Sciatic nerve (tissue), 2 donors: Measurements from ENCODE around the gene P2RY8. TPM values are rescaled to one million over a fixed set of nuclear protein-coding genes. Genes with fewer than 3 reads are reported as not detected.
A peak's percentile ranks its signal among the peaks of the same experiment; 100 is the strongest.
"Not testable (repeated sequence)": the region's sequence is repeated elsewhere in the genome, so short reads cannot be mapped to it uniquely, and the experiment has no call there.

ENCODE experiments used
- ATAC-seq: fragments of 200-7000 bp; cut with Tn5 transposase; one replicate; pipeline ENCODE4 v1.9.1; 2020; ENCODE audit warnings: mild to moderate bottlenecking, moderate library complexity
- DNase-seq: peaks from one replicate; pipeline ENCODE4 v3.0.0-alpha.2; 2020; ENCODE audit warnings: low spot score
- intact Hi-C: fragments of 100-400 bp; cut with DNase I; formaldehyde crosslinking; loops from one replicate; pipeline ENCODE4 v1.14.2; 2022
- total RNA-seq: library from RNA; stranded (reverse); fragmentation: NEBNext Ultra II Directional; extraction: Animal tissue kit (Norgen Biotek cat#: 25700); gene quantifications from one replicate; pipeline ENCODE4 v1.2.1, GENCODE V29; 2021
- donor health status: DM: no; HTN: no; CAD: no.
- donor health status: DM: no; HTN: no; CAD: no.

The P2RY8 gene
- total RNA-seq, 1 donor from 2014 or later, result 2.5 TPM

DNA sequence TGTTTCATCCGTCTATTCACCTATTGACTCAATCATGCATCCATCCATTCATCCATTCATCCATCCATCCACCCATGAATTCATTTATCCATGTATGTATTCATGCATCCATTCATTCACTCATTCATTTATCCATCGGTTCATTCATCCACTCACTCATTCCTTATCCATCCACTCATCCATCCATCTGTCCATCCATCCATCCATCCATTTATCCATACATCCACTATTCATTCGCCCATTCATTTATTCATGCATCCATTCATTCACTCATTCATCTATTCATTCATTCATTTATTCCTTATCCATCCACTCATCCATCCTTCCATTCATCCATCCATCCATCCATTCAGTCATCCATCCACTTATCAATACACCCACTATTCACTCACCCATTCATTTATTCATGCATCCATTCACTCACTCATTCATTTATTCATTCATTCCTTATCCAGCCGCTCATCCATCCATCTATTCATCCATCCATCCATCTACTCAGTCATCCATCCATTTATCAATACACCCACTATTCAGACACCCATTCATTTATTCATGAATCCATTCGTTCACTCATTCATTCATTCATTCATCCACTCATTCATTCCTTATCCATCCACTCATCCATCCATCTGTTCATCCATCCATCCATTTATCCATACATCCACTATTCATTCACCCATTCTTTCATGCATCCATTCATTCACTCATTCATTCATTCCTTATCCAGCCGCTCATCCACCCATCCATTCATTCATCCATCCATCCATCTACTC lies 11.2 kb downstream of the P2RY8 start:
- ATAC-seq (no peak), DNase-seq (no peak)
- intact Hi-C loops, result no loop called here

DNA sequence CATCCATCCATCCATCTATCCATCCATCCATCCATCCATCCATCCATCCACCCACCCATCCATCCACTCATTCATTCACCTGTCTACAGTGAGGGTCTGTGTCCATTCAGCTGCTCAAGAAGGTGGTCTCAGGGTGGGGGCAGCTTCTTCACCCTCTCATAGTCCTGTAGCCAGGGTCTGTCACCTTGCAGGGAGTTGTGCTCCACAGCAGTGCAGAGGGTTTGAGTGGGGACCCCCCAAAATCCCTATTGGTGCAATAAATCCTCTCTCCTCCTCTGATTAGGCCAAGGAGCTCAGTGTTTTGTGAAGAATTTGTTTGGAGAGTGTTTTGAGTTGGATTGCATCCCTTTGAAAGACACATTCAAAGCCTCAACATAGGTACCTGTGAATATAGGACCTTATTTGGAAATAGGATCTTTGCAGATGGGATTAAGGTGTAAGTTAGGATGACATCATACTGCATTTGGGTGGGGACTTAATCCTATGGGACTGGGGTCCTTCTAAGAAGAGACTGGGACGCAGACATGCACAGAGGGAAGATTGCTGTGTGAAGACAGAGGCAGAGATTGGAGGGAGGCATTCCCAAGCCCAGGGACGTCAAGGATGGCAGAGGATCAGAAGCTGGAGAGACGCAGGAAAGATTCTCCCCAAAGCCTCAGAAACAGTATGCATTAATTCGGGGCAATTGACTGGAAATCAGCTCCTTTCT lies 12.0 kb downstream of the P2RY8 start:
- intact Hi-C loops, result no loop called here
- DNase-seq, result no peak
- no peak for ATAC-seq

DNA sequence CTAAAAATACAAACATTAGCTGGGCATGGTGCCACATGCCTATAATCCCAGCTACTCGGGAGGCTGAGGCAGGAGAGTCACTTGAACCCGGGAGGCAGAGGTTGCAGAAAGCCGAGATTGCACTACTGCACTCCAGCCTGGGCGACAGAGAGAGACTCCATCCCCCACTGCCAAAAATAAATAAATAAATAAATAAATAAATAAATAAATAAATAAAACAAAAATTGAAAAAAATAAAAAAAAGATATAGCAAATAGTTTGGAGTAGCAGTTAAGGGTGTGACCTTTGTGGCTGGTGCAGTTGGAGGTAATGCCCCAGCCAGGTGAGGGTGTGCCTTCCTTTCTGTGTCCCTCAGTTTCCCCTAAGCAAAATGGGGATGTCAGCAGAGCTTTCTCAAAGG lies 14.1 kb downstream of the P2RY8 start:
- DNase-seq, intact Hi-C loops, ATAC-seq: not testable (repeated sequence)

DNA sequence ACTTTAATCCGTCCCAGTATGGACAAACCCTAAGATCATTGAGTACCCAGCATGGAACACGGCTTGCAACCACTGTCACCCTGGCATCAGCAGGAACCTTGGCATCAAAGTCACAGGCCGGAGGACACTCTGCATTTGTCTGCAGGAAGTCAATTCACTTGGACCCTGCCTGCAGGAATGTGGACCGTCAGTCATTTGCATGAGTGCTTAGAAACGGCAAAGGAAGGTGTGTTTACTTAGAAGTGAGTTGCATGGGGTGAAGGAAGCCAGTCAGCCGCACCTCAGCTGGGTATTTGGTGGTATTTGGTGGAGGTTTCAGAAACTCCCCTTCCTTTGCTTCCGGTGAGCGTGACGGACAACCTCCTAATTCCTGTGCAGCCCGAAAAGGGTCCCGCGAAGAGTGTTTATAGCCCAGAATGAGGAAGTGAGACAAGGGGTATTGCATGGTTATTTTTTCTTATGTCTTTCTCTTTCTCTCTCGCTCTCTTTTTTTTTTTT lies 15.5 kb downstream of the P2RY8 start:
- intact Hi-C loops, result no loop called here
- DNase-seq, result no peak
- ATAC-seq, result peak; percentile 59

DNA sequence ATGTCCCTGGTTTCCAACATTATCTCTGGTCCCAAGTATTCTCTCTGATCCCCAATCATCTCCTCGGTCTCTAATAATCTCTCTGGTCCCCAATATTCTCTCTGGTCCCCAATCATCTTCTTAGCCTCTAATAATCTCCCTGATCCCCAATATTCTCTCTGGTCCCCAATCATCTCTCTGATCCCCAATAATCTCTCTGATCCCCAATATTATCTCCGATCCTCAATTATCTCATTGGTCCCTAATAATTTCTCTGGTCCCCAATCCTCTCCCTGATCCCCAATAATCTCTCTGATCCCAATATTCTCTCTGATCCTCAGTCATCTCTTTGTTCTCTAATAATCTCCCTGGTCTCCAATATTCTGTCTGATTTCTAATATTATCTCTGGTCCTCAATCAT lies 16.6 kb downstream of the P2RY8 start:
- DNase-seq (no peak), ATAC-seq (no peak)
- intact Hi-C loops, result no loop called here

DNA sequence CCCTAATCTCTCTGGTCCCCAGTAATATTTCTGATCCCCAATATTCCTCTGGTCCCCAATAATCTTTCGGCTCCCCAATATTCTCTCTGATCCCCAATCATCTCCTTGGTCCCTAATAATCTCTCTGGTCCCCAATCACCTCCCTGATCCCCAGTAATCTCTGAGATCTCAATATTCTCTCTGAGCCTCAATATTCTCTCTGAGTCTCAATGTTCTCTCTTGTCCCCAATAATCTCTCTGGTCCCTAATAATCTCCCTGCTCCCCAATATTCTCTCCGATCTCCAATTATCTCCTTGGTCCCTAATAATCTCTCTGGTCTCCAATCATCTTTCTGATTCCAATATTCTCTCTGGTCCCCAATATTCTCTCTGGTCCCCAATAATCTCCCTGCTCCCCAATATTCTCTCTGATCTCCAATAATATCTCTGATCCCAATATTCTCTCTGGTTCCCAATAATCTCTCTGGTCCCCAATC lies 17.9 kb downstream of the P2RY8 start:
- DNase-seq (no peak), ATAC-seq (no peak)
- intact Hi-C loops, result no loop called here

DNA sequence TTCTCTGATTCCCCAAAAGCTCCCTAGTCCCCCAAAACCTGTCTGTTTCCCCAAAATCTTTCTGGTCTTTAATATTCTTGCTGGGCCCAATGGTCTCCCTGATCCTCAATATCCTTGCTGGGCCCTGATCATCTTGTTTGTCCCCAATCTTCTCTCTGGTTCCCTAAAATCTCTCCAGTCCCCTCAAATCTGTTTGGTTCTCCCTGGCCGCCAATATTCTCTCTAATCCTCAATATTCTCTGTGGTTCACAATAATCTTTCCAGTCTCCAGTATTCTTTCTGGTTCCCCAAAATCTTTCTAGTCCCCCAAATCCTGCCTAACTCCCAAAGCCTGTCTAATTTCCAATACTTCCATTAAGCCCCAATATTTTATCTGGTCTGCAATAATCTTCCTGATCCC lies 18.5 kb downstream of the P2RY8 start:
- DNase-seq, result no peak
- intact Hi-C loops, result no loop called here
- no peak for ATAC-seq

DNA sequence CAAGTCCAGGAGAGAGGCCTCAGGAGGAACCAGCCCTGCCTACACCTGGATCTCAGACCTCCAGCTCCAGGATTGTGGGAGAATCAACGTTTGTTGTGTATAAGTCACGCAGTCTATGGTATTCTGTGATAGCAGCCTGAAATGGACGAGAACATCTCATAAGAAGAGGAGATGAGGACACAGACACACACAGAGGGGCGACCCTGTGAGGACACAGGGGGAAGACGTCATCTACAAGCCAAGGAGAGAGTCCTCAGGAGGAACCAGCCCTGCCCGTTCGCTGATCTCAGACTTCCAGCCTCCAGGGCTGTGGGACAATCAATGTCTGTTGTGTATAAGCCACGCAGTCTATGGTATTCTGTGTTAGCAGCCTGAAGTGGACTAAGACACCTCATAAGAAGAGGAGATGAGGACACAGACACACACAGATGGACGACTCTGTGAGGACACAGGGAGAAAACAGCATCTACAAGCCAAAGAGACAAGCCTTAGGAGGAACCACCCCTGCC lies 20.3 kb downstream of the P2RY8 start:
- intact Hi-C loops, result no loop called here
- ATAC-seq, result no peak
- no peak for DNase-seq

DNA sequence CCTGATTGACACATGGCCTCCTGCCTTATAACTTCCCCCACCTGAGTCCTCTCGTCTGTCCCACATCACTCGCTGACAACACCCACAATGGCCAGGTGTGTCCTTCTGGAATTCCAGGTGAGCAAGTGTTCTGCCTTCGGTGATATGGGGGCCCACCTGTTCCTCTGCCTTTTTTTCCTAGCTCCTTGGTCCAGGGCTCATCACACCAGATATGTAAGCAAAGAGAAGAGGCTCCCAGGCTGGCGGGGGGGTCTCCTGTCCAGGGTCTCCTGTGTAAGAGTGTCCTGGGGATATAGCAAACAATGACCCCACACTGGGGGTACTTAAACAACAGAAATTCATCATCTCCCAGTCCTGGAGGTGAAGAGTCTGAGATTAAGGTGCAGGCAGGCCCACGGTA lies 25.2 kb downstream of the P2RY8 start:
- DNase-seq (no peak), ATAC-seq (no peak)
- intact Hi-C loops, result no loop called here

DNA sequence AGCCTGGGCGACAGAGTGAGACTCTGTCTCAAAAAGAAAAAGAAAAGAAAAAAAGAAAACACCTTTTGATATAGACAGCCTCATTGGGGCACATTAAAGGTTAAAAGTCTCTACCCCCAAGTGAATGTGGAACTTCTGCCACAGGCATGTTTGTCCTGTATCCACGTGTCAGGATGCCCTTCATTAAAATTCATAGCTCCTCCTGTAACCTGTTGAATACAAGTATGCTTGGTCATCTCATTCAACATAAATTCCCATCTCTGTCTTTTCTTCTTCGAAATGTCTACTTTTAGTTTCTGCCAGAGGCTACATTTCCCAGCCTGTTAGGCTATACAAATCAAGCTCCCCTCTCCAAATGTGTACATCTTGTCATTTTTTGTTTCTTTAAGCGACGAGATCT lies 25.8 kb downstream of the P2RY8 start:
- no peak for DNase-seq
- no peak for ATAC-seq
- intact Hi-C loops, result no loop called here

DNA sequence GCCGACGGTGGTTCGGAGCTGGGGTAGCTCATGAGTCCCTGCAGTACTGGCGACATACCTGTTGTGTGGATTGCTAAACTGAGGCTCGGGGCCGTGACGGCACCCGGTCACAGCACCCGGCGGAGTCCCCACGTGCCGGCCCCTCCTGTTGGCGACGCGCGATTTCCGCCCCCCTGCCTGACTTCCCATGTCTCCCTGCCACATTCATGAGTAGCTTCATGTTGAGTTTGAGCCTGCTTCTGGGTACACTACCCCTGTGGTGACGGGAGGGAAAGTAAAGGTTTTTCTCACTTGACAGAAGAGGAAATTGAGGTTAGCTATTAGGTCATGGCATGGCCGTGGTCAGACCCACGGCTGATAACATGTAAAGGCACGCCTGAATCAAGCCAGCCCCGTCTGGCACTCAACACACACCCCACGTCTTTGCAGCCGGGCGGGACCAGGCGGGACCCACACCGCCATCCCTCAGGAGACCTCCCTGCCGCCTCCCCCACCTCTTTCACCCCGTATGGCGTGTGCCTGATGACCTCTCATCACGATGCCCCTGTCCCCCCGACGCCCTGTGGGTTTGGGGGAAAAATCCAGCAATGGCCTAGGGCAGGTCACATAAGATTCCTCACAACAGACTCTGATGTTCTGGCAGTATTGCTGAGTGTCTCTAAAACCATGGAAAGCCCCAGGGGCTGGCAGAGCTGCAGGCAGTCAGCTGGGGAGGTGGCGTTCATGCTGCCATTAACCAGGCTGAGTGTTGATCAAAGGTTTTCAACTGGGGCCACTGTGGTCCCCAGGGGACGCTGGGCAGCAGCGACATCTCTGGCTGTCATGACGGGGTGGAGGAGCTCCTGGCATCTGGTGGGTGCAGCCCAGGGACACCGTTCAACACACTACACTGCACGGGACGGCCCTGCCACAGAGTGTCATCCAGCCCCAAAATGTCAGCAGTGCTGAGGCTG lies 29.2 kb downstream of the P2RY8 start:
- ATAC-seq (no peak), DNase-seq (no peak)
- intact Hi-C loops, result no loop called here

DNA sequence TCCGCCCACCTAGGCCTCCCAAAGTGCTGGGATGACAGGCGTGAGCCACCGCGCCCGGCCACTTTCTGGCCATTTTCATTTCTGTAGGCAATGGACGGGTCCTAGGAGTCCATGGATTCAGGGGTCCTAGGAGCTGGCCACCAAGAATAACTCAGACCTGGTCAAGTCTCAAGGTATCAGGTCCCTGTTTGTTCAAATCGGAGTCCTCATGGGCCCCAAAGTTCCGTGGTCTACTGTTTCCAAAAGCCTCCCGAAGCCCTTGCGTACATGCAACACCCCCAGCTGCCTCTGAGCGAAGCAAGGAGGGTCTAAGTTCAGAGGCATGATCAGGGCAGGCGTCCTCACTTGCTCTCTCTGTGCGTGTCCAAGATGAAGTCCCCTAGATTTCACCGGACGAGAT lies 30.1 kb downstream of the P2RY8 start:
- intact Hi-C loops, result no loop called here
- no peak for ATAC-seq
- no peak for DNase-seq

DNA sequence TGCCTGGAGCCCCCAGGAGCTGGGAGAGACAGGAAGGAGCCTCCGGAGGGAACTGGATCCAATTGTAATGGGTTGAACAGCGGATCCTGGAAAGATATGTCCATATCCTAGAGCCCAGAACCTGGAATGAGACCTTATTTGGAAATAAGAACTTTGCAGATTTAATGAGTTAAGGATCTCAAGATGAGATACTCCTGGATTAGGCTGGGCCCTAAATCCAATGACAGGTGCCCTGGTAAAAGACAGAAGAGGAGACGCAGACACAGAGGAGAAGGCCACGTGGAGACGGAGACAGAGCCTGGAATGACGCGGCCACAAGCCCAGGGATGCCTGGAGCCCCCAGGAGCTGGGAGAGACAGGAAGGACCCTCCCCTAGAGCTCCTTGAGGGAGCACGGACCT lies 34.1 kb downstream of the P2RY8 start:
- DNase-seq, result no peak
- intact Hi-C loops, result no loop called here
- ATAC-seq, result no peak

DNA sequence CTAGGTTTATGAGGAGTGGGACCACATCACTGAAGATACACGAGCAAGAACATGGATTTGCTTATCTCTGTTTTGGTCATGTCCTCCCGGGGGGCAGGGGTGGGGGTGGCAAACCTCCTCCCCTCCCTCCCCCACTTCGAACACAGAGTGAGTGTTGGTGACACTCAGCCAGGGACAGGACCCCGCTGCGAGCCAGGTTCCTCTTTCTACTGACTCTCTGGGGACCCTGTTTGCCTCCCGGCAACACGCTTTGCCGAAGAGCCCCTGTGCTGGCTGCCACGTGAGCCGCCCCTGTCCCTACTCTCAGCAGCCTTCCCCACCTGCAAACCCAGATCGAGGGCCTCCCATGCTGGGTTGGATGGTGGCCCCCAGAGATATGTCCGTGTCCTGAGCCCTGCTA lies 34.7 kb downstream of the P2RY8 start:
- DNase-seq, result no peak
- intact Hi-C loops, result no loop called here
- ATAC-seq, result no peak

DNA sequence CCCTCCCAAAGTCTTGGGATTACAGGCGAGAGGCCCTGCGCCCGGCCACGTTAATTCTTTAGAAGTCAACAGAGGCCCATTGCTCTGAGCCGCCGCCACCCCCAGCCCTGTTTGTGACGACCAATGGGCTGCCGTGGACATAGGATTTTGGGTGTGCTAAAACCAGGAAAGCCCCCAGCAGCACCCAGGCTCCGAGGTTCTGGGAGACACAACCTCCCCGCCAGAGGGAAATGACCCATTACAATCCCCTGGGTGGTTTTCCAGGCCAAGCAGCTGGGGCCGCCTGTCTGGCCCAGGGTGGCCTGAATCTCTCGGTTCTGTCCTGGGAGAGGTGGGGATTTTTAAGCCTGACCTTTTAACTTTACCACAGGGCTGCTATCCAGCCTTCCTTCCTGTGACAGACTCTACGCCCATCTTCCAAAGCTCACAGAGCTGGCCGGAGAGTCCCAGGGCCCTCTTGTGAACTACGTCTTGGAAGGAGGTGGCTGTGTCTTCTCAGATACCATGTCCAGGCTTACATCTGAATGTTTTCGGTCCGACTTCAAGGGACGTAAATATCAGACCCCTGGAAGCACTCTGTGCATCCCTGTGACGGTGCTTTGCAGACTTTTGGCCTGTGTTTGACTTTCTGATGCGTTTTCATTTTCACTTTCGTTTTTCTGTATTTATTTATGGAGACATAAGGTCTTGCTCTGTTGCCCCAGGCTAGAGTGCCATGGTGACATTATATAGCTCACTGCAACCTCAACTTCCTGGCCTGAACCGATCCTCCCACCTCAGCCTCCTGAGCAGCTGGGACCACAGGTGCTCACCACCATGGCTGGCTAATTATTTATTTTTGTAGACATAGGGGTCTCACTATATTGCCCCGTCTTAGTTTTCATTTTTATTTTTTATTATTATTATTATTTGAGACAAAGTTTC lies 36.0 kb downstream of the P2RY8 start:
- intact Hi-C loops, result no loop called here
- ATAC-seq (no peak), DNase-seq (no peak)

DNA sequence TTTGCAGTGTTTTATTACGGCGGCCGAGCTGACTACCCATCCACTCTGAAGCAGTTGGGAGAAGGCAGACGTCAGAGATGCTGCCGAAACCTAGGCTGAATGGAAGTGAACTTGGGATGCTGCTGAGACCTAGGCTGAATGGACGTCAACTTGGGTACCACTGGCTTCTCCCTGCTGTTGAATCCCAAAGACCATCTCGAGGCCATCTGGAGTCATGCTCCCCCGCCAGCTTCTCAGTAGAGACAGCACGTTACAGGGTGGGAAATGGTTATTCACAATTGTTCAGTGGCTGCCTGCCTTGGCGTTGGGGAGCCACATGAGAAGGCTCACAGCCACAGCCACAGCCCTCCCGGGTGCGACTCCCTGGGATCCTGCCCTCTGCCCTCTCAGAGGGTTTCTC lies 40.9 kb downstream of the P2RY8 start:
- DNase-seq (no peak), ATAC-seq (no peak)
- intact Hi-C loops, result no loop called here

DNA sequence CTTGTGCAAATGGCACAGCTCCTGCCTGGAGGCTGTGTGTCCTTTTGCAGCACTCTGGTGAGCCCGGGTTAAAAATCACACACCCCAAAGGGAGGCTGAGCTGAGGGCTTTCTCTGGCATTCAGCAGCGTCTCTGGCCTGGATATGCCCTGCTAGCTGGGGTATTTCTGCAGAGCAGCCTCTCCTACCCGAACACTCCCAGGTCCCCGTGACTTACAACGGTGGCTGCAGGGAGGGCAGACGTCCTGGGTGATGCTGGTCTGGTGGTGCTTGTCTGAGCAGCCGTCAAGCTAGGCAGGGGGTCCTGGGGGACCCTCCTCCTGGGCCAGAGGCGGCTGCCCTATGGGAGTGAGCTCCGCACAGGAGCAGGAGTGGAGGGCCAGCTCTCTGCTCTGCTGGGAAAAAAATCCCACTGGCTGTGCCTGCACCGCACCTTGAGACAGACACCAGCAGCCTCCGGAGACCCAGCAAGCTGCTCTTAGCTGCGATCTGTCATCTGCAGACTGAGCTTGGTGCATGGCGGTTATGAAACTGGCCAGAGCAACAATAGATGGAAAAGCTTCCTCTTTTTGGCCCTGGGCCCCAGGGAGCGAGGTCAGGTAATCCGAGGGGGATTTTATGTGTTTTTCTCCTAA lies 43.0 kb downstream of the P2RY8 start:
- intact Hi-C loops, result no loop called here
- DNase-seq (no peak), ATAC-seq (peak; percentile 45)

DNA sequence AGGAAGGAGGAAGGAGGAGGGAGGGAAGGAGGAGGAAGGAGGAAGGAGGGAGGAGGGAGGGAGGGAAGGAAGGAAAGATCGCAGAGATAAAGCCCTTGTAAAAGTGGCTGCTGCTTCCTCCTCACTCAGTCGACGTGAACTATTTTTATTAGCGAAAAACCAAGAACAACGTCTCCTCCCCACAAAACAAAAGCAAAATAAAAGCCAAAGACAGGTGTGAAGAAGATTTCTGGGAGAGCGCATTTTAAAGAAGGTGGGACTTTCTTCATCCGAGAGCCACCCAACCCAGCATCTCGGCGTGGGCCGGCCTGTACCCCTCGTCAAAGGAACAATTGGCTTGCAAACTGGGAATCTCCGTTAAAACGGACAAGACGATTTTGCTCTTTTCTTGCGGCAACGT lies 43.6 kb downstream of the P2RY8 start:
- no peak for DNase-seq
- no peak for ATAC-seq
- intact Hi-C loops, result no loop called here
